Stimulated activated CD8-positive, alpha-beta memory T cell treated with anti-CD3 and anti-CD28 coated beads, Interleukin-12 subunit alpha, Interleukin-12 subunit beta, amount 100 ng/mL, for 1 hour (primary cell): ENCODE data around the gene EFCAB13.
"Not testable (repeated sequence)": the region's sequence is repeated elsewhere in the genome, so short reads cannot be mapped to it uniquely, and the experiment has no call there.

Source experiments
- DNase-seq: peaks from one replicate; pipeline ENCODE4 v3.0.0-alpha.2; 2020; ENCODE audit warnings: low read depth

The EFCAB13 gene

DNA sequence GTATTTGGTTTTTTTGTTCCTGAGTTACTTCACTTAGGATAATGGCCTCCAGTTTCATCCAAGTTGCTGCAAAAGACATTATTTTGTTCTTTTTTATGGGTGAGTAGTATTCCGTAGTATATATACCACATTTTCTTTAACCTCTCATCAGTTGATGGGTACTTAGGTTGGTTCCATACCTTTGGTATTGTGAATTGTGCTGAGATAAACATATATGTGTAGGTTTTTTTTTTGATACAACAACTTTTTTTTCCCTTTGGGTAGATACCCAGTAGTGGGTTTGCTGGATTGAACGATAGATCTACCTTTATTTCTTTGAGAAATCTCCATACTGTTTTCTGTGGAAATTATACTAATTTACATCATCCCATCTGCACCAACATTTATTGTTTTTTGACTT, 6.8 kb downstream of the EFCAB13 start:
- no peak for DNase-seq

DNA sequence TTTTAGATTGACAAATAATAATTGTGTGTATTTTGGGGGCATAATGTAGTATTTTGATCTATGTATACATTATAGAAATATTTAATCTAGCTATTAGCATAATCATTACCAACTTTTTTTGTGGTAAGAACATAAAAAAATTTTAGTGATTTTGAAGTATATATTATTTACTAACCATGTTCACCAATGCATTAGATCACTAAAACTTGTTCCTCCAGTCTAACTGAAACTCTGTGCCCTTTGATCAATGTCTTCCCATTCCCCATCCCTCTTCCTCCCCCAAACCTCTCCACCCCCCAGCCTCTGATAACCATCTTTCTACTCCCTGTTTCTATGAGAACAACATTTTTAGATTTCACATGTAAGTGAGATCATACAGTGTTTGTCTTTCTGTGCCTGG, 8.5 kb downstream of the EFCAB13 start:
- DNase-seq: no peak

DNA sequence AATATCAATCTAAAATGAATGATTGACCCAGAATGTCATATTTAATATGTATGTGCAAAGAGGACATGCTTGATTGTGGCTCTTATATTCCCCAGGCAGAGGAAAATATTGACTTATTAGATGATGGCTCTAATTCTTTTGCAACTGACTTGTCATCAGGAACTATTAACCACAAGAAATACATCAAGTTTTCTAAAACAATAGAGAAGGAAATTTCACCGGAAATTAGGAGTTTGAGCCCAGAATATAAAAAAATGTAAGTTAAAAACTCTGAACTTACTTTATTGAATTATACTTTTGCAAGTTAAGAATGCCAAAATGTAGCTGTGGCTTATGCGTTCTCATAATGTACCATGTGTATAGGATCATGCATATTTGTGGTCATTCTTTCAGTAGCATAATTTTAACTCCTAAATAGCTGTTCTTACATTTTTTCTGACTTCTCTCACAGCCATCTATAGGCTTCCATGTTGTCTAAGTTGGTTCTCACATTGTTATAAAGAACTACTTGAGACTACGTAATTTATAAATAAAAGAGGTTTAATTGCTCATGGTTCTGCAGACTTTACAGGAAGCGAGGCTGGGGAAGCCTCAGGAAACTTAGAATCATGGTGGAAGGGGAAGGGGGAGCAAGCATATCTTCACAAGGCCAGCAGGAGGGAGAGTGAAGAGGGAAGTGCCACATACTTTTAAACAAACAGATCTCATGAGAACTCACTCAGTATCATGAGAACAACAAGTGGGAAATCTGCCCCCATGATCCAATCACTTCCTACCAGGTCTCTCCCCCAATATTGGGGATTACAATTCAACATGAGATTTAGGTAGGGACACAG, 11.6 kb downstream of the EFCAB13 start:
- no peak for DNase-seq

DNA sequence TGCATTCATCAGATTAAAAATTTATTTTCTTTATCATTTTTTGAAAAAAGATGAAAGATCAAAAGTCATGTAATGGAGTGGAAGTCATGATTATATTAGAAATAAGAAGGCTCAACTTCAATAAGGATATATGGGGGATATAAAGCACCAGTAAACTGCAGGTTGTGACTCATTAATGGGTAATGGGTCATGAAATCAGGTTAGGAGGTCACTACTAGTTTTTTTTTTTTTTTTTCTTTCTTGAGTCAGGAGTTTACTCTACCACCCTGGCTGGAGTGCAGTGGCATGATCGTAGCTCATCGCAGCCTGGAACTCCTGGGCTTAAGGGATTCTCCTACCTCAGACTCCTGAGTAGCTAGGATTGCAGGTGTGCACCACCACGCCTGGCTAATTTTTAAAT, 14.3 kb downstream of the EFCAB13 start:
- DNase-seq: no peak

DNA sequence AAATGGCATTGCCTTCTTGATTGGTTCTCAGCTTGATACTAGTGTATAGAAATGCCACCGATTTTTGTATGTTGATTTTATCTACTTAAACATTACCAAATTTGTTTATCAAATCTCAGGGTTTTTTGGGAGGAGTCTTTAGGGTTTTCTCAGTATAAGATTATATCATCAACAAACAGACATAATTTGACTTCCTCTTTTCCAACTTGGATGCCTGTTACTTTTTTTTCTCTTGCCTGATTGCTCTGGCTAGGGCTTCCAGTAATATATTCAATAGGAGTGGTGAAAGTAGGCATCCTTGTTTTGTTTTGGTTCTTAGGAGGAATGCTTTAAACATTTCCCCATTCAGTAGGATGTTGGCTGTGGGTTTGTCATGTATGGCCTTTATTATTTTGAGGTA, 29.1 kb downstream of the EFCAB13 start:
- DNase-seq: no peak

- DNase-seq: no peak
Observed at GRCh38 chr17:47358652-47359051, 34.9 kb downstream of the EFCAB13 start.

DNA sequence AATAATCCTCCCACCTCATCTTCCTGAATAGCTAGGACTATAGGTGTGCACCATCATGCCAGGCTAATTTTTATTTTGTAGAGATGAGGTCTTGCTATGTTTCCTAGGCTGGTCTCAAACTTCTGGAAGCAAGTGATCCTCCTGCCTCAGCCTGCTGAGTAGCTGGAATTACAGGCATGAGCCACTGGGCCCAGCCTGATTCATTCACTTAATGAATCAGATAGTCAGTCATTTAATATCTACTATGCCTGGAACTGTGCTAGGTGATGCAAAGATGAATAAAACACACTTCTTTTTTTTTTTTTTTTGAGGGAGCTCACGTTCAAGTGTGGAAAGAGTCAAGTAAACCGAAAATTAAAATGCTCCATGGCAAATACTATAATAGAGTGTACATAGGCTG, 39.4 kb downstream of the EFCAB13 start:
- no peak for DNase-seq

GRCh38 chr17:47367257-47367656, 43.5 kb downstream of the EFCAB13 start:
- DNase-seq: no peak

GRCh38 chr17:47368262-47368661, 44.5 kb downstream of the EFCAB13 start:
- no peak for DNase-seq

- not testable (repeated sequence) for DNase-seq
Observed at GRCh38 chr17:47370899-47371298, 47.1 kb downstream of the EFCAB13 start.

GRCh38 chr17:47373002-47373401, 49.2 kb downstream of the EFCAB13 start:
- no peak for DNase-seq

- no peak for DNase-seq
Observed at GRCh38 chr17:47376247-47376646, 52.5 kb downstream of the EFCAB13 start.

DNA sequence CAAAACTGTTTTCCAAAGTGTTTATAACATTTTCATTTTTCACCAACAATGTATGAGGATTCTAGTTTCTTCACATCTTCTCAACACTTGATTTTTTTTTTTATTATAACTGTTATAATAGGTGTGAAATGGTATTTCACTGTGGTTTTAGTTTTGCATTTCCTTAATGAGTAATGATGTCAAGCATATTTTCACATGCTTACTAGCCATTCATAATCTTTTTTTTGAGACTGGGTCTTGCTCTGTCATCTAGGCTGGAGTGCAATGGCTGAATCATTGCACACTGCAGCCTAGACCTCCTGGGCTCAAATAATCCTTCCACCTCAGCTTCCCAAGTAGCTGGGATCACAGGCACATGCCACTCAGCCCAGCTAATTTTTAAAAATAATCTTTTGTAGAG, 65.1 kb downstream of the EFCAB13 start:
- DNase-seq: no peak

GRCh38 chr17:47397532-47398128, 73.9 kb downstream of the EFCAB13 start:
- DNase-seq: not testable (repeated sequence)

DNA sequence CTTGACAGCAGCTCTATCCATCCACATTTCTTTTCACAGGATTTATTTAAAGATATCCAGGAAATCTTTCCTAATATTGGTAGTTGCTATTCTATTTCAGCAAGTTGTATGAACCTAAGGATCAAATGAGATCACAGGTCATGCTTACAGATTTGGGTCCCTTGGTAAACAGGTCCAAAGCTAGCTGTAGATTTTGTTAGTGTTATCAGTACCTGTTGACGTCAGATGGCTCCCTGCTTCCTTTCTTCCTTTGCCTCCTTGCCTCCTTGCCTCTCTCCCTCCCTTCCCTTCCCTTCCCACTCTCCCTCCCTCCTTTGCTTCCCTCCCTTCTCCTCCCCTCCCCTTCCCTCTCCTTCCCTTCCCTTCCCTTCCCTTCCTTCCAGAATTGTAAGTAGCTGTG, 76.6 kb downstream of the EFCAB13 start:
- no peak for DNase-seq

GRCh38 chr17:47401100-47401499, 77.3 kb downstream of the EFCAB13 start:
- DNase-seq: no peak

- DNase-seq: no peak
Observed at GRCh38 chr17:47404006-47404405, 80.3 kb downstream of the EFCAB13 start.

DNA sequence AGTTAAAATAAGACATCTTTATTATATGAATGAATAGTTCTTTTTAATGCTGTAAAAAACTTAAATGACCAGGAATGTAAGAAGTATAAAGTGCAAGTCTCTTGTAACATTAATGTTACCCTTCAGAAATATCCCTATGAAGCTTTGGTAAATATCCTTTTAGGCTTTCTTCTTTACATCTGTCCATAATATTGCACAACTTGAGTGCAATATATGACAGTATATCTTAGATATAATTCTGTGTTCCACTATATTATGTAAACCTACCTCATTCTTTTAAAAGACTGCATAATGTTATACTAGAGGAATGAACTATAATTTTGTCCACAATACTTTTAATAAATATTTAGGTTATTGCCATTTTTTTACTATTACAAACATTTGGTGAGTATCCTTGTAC, 81.1 kb downstream of the EFCAB13 start:
- no peak for DNase-seq

GRCh38 chr17:47413872-47414271, 90.1 kb downstream of the EFCAB13 start:
- no peak for DNase-seq

DNA sequence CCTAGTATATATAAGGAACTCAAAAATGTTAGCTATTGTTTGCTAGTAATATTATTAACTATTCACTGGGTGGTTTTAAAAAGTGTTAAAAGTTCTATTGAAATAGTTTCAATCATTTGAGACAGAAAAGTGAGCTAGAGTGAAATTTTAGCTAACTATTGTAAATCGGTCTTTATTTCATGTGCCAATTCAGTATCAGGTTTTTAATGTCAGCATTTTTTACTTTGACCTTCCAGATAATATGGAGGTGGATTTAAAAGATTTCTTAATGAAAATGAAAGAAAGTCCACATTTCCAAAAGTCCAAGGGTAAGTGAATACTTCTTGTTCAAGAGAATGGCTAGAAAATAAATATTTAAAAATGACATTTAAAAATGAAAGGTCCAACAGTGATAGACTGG, 90.9 kb downstream of the EFCAB13 start:
- DNase-seq: no peak

- no peak for DNase-seq
Observed at GRCh38 chr17:47423406-47424295, 99.9 kb downstream of the EFCAB13 start.

- not testable (repeated sequence) for DNase-seq
Observed at GRCh38 chr17:47425233-47425632, 101.5 kb downstream of the EFCAB13 start.
